HCT116 (cell line): Measurements from ENCODE around the gene CHD8.

Source experiments
- CBX3 ChIP-seq: IDR thresholded peaks from 2 replicates; pipeline ENCODE4 v1.6.1; 2012; ENCODE audit warnings: low read depth
- CEBPB ChIP-seq: IDR thresholded peaks from 2 replicates; pipeline ENCODE4 v1.6.1; 2012; ENCODE audit warnings: low read depth
- ELF1 ChIP-seq: IDR thresholded peaks from 2 replicates; pipeline ENCODE4 v1.6.1; 2012; ENCODE audit warnings: low read depth, borderline replicate concordance
- EZH2 ChIP-seq: fragments of 200-600 bp; sonication (generic); IDR thresholded peaks from 2 replicates; pipeline ENCODE4 v1.6.1; 2017; ENCODE audit warnings: antibody characterized with exemption, mixed run types
- EZH2phosphoT487 ChIP-seq: fragments of 200-600 bp; IDR thresholded peaks from 2 replicates; pipeline ENCODE4 v1.6.1; 2018; ENCODE audit warnings: antibody characterized with exemption, borderline replicate concordance
- FOSL1 ChIP-seq: IDR thresholded peaks from 2 replicates; pipeline ENCODE4 v1.6.1; 2012; ENCODE audit warnings: low read depth
- POLR2A ChIP-seq: IDR thresholded peaks from 2 replicates; pipeline ENCODE4 v1.7.0; 2011; ENCODE audit warnings: borderline replicate concordance; ENCODE audit not compliant: insufficient read depth, insufficient read length; ENCODE audit errors: extremely low read depth
- POLR2AphosphoS5 ChIP-seq: IDR thresholded peaks from 2 replicates; pipeline ENCODE4 v1.6.1; 2011; ENCODE audit warnings: mild to moderate bottlenecking, low read depth, low read length, moderate library complexity
- TCF7L2 ChIP-seq: IDR thresholded peaks from 2 replicates; pipeline ENCODE4 v1.7.0; 2011; ENCODE audit warnings: borderline replicate concordance, inconsistent platforms; ENCODE audit not compliant: insufficient read depth, insufficient read length; ENCODE audit errors: extremely low read depth
- TF ChIP-seq, protein P1 (sequence below), 3 experiments: fragments of 200-600 bp in 1 of 3; sonication (generic) in 1 of 3; IDR thresholded peaks in 2 of 3; conservative IDR thresholded peaks in 1 of 3; 2 replicates each; pipeline ENCODE4 v1.5.1; 2012 to 2017; ENCODE audit warnings: low read depth in 2 of 3, low read length in 2 of 3, antibody characterized with exemption in 1 of 3, borderline replicate concordance in 1 of 3, control low read depth in 1 of 3, mild to moderate bottlenecking in 1 of 3, mixed read lengths in 1 of 3, mixed run types in 1 of 3, moderate library complexity in 1 of 3; ENCODE audit not compliant: insufficient read depth in 1 of 3
- TF ChIP-seq, protein P2 (sequence below): IDR thresholded peaks from 2 replicates; pipeline ENCODE4 v1.6.1; 2011; ENCODE audit warnings: mild to moderate bottlenecking, low read length, moderate library complexity; ENCODE audit not compliant: insufficient replicate concordance; ENCODE audit errors: extremely low read depth
- TF ChIP-seq, protein P3 (sequence below): IDR thresholded peaks from 2 replicates; pipeline ENCODE4 v1.6.1; 2012
- TF ChIP-seq, protein P4 (sequence below): IDR thresholded peaks from 2 replicates; pipeline ENCODE4 v1.6.1; 2012; ENCODE audit warnings: low read depth

DNA sequence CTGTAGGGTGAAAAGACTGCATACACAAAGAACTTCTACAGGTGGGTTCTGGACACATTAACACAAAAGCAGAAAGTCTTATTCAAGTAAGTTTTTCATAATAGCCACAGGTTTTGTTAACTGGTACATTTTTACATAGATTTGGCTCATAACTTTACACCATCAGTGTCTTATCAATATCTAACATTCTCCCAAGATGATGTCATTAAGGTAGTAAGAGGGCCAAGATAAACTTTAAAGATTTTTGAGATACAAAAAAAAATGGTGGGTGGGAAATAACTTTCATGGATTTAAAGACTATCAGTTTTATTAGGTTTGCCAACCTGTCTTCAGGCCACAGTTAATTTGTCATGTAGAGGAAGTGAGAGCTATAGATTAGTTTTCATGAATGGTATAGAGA lies 73.8 kb downstream of the CHD8 start:
- TF ChIP-seq, protein P1, sequence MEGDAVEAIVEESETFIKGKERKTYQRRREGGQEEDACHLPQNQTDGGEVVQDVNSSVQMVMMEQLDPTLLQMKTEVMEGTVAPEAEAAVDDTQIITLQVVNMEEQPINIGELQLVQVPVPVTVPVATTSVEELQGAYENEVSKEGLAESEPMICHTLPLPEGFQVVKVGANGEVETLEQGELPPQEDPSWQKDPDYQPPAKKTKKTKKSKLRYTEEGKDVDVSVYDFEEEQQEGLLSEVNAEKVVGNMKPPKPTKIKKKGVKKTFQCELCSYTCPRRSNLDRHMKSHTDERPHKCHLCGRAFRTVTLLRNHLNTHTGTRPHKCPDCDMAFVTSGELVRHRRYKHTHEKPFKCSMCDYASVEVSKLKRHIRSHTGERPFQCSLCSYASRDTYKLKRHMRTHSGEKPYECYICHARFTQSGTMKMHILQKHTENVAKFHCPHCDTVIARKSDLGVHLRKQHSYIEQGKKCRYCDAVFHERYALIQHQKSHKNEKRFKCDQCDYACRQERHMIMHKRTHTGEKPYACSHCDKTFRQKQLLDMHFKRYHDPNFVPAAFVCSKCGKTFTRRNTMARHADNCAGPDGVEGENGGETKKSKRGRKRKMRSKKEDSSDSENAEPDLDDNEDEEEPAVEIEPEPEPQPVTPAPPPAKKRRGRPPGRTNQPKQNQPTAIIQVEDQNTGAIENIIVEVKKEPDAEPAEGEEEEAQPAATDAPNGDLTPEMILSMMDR (IDR thresholded peaks at IDR 0.05 in 2 of 3, conservative IDR thresholded peaks at IDR 0.05 in 1 of 3; ENCODE audit: borderline replicate concordance in 1 of 3, insufficient read depth in 1 of 3, low read depth in 2 of 3, low read length in 2 of 3) = no peak
- TF ChIP-seq CEBPB = no peak
- TF ChIP-seq, protein P2, sequence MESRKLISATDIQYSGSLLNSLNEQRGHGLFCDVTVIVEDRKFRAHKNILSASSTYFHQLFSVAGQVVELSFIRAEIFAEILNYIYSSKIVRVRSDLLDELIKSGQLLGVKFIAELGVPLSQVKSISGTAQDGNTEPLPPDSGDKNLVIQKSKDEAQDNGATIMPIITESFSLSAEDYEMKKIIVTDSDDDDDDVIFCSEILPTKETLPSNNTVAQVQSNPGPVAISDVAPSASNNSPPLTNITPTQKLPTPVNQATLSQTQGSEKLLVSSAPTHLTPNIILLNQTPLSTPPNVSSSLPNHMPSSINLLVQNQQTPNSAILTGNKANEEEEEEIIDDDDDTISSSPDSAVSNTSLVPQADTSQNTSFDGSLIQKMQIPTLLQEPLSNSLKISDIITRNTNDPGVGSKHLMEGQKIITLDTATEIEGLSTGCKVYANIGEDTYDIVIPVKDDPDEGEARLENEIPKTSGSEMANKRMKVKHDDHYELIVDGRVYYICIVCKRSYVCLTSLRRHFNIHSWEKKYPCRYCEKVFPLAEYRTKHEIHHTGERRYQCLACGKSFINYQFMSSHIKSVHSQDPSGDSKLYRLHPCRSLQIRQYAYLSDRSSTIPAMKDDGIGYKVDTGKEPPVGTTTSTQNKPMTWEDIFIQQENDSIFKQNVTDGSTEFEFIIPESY = no peak
- TF ChIP-seq EZH2 = no peak
- TF ChIP-seq ELF1 = no peak
- TF ChIP-seq TCF7L2 = no peak
- TF ChIP-seq, protein P3, sequence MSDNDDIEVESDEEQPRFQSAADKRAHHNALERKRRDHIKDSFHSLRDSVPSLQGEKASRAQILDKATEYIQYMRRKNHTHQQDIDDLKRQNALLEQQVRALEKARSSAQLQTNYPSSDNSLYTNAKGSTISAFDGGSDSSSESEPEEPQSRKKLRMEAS = no peak
- no peak for TF ChIP-seq EZH2phosphoT487
- TF ChIP-seq POLR2A = no peak
- TF ChIP-seq, protein P4, sequence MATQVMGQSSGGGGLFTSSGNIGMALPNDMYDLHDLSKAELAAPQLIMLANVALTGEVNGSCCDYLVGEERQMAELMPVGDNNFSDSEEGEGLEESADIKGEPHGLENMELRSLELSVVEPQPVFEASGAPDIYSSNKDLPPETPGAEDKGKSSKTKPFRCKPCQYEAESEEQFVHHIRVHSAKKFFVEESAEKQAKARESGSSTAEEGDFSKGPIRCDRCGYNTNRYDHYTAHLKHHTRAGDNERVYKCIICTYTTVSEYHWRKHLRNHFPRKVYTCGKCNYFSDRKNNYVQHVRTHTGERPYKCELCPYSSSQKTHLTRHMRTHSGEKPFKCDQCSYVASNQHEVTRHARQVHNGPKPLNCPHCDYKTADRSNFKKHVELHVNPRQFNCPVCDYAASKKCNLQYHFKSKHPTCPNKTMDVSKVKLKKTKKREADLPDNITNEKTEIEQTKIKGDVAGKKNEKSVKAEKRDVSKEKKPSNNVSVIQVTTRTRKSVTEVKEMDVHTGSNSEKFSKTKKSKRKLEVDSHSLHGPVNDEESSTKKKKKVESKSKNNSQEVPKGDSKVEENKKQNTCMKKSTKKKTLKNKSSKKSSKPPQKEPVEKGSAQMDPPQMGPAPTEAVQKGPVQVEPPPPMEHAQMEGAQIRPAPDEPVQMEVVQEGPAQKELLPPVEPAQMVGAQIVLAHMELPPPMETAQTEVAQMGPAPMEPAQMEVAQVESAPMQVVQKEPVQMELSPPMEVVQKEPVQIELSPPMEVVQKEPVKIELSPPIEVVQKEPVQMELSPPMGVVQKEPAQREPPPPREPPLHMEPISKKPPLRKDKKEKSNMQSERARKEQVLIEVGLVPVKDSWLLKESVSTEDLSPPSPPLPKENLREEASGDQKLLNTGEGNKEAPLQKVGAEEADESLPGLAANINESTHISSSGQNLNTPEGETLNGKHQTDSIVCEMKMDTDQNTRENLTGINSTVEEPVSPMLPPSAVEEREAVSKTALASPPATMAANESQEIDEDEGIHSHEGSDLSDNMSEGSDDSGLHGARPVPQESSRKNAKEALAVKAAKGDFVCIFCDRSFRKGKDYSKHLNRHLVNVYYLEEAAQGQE = no peak
- TF ChIP-seq FOSL1 = no peak
- TF ChIP-seq CBX3 = no peak
- no peak for TF ChIP-seq POLR2AphosphoS5
